H9 (cell line): ENCODE results near the gene RALGAPA2. TPM values are rescaled to one million over a fixed set of nuclear protein-coding genes. Genes with fewer than 3 reads are reported as not detected.

Experiments used
- DNase-seq: peaks from one replicate; pipeline ENCODE4 v3.0.0-alpha.2; 2017
- H2AFZ ChIP-seq: one replicate; pipeline ENCODE4 v1.6.1; 2013; ENCODE audit warnings: mild to moderate bottlenecking, low read length, control low read depth, moderate library complexity
- H2AK5ac ChIP-seq: 2 replicates; pipeline ENCODE4 v1.6.1; 2013; ENCODE audit warnings: low read length, control low read depth, mixed read lengths; ENCODE audit not compliant: insufficient read length
- H2BK120ac ChIP-seq: one replicate; pipeline ENCODE4 v1.6.1; 2013; ENCODE audit warnings: low read depth, mild to moderate bottlenecking, low read length, control low read depth, inconsistent platforms; ENCODE audit not compliant: poor library complexity, severe bottlenecking
- H2BK12ac ChIP-seq: 2 replicates; pipeline ENCODE4 v1.6.1; 2013; ENCODE audit warnings: low read length, control low read depth, mixed read lengths, low read depth; ENCODE audit not compliant: insufficient read length
- H2BK15ac ChIP-seq: 2 replicates; pipeline ENCODE4 v1.6.1; 2013; ENCODE audit warnings: low read depth, low read length, control low read depth
- H2BK20ac ChIP-seq: one replicate; pipeline ENCODE4 v1.6.1; 2013; ENCODE audit warnings: low read depth, mild to moderate bottlenecking, low read length, control low read depth, inconsistent platforms; ENCODE audit not compliant: poor library complexity, severe bottlenecking
- H2BK5ac ChIP-seq: 2 replicates; pipeline ENCODE4 v1.6.1; 2013; ENCODE audit warnings: low read length, control low read depth, mixed read lengths; ENCODE audit not compliant: insufficient read length
- H3K14ac ChIP-seq: 2 replicates; pipeline ENCODE4 v1.6.1; 2013; ENCODE audit warnings: low read length, control low read depth; ENCODE audit not compliant: insufficient read depth
- H3K18ac ChIP-seq: 2 replicates; pipeline ENCODE4 v1.6.1; 2013; ENCODE audit warnings: low read depth, mild to moderate bottlenecking, mixed read lengths, low read length, control low read depth; ENCODE audit not compliant: insufficient read length
- H3K23ac ChIP-seq: 2 replicates; pipeline ENCODE4 v1.6.1; 2013; ENCODE audit warnings: low read length, control low read depth, mixed read lengths, low read depth; ENCODE audit not compliant: insufficient read length
- H3K23me2 ChIP-seq: 2 replicates; pipeline ENCODE4 v1.6.1; 2013; ENCODE audit warnings: low read depth, mild to moderate bottlenecking, mixed read lengths, low read length, control low read depth; ENCODE audit not compliant: insufficient read length, poor library complexity, severe bottlenecking
- H3K27ac ChIP-seq: 2 replicates; pipeline ENCODE4 v1.5.1; 2013; ENCODE audit warnings: low read length, control low read depth, mixed read lengths, low read depth; ENCODE audit not compliant: insufficient read length
- H3K27me3 ChIP-seq: 2 replicates; pipeline ENCODE4 v1.6.1; 2013; ENCODE audit warnings: low read length, control low read depth, inconsistent platforms; ENCODE audit not compliant: insufficient read depth
- H3K4ac ChIP-seq: 2 replicates; pipeline ENCODE4 v1.6.1; 2013; ENCODE audit warnings: low read depth, mild to moderate bottlenecking, control low read depth, inconsistent platforms, low read length, moderate library complexity
- H3K4me1 ChIP-seq: 2 replicates; pipeline ENCODE4 v1.6.1; 2013; ENCODE audit warnings: low read length, control low read depth, inconsistent platforms; ENCODE audit not compliant: insufficient read depth
- H3K4me2 ChIP-seq: 2 replicates; pipeline ENCODE4 v1.6.1; 2013; ENCODE audit warnings: low read length, control low read depth, mixed read lengths; ENCODE audit not compliant: insufficient read length, insufficient read depth
- H3K56ac ChIP-seq: 2 replicates; pipeline ENCODE4 v1.6.1; 2013; ENCODE audit warnings: low read depth, mild to moderate bottlenecking, mixed read lengths, low read length, control low read depth; ENCODE audit not compliant: insufficient read length
- H3K79me1 ChIP-seq: 2 replicates; pipeline ENCODE4 v1.6.1; 2013; ENCODE audit warnings: low read depth, mild to moderate bottlenecking, moderate library complexity, low read length, control low read depth, inconsistent platforms; ENCODE audit not compliant: insufficient read depth, poor library complexity, severe bottlenecking
- H3K79me2 ChIP-seq: 2 replicates; pipeline ENCODE4 v1.6.1; 2013; ENCODE audit warnings: low read length, control low read depth, inconsistent platforms; ENCODE audit not compliant: insufficient read depth
- H3K9ac ChIP-seq: 2 replicates; pipeline ENCODE4 v1.6.1; 2013; ENCODE audit warnings: low read length, control low read depth, mixed read lengths; ENCODE audit not compliant: insufficient read length; ENCODE audit errors: extremely low read depth
- H3K9me3 ChIP-seq: one replicate; pipeline ENCODE4 v1.6.1; 2013; ENCODE audit warnings: low read depth, low read length, inconsistent platforms; ENCODE audit not compliant: control insufficient read depth
- H3T11ph ChIP-seq: one replicate; pipeline ENCODE4 v1.6.1; 2013; ENCODE audit warnings: mild to moderate bottlenecking, low read length, control low read depth, inconsistent platforms
- H4K20me1 ChIP-seq: one replicate; pipeline ENCODE4 v1.6.1; 2013; ENCODE audit not compliant: control insufficient read depth, insufficient read length, insufficient read depth
- H4K5ac ChIP-seq: 2 replicates; pipeline ENCODE4 v1.6.1; 2013; ENCODE audit warnings: low read depth, mild to moderate bottlenecking, mixed read lengths, low read length, control low read depth; ENCODE audit not compliant: insufficient read length
- H4K8ac ChIP-seq: replicated peaks from 2 replicates; pipeline ENCODE4 v1.6.1; 2013; ENCODE audit warnings: low read length, control low read depth, mixed read lengths, low read depth; ENCODE audit not compliant: insufficient read length
- H4K91ac ChIP-seq: 2 replicates; pipeline ENCODE4 v1.6.1; 2013; ENCODE audit warnings: low read depth, mild to moderate bottlenecking, moderate library complexity, mixed read lengths, low read length, control low read depth; ENCODE audit not compliant: insufficient read length
- H3K27ac Mint-ChIP-seq, 3 experiments: 2 replicates in 2 of 3; 3 replicates in 1 of 3; pipeline ENCODE4 v1.8.0; 2020 to 2021; ENCODE audit warnings: mixed read lengths in 3 of 3, mild to moderate bottlenecking in 1 of 3, moderate library complexity in 1 of 3
- H3K27me3 Mint-ChIP-seq: 2 replicates; pipeline ENCODE4 v1.8.0; 2021; ENCODE audit warnings: low read depth, mild to moderate bottlenecking, moderate library complexity, mixed read lengths
- H3K36me3 Mint-ChIP-seq, 3 experiments: 2 replicates in 2 of 3; 3 replicates in 1 of 3; pipeline ENCODE4 v1.8.0; 2020 to 2021; ENCODE audit warnings: low read depth in 3 of 3, mixed read lengths in 3 of 3; ENCODE audit not compliant: insufficient read depth in 1 of 3
- H3K4me1 Mint-ChIP-seq, 2 experiments: 2 replicates each; pipeline ENCODE4 v1.8.0; 2020; ENCODE audit warnings: mixed read lengths in 2 of 2
- H3K4me3 Mint-ChIP-seq, 2 experiments: 2 replicates in 1 of 2; 3 replicates in 1 of 2; pipeline ENCODE4 v1.8.0; 2020 to 2021; ENCODE audit warnings: mild to moderate bottlenecking in 2 of 2, mixed read lengths in 2 of 2, moderate library complexity in 1 of 2
- H3K9me3 Mint-ChIP-seq, 2 experiments: 2 replicates in 1 of 2; 3 replicates in 1 of 2; pipeline ENCODE4 v1.8.0; 2020; ENCODE audit warnings: mild to moderate bottlenecking in 2 of 2, mixed read lengths in 2 of 2, moderate library complexity in 1 of 2
- WGBS: extraction: QIAGEN DNeasy Blood & Tissue Kit; methylation state at CpG from one replicate; pipeline ENCODE4 v1.1.7; 2013; ENCODE audit warnings: missing lambda C conversion rate, low lambda C conversion rate, mixed read lengths; ENCODE audit not compliant: insufficient read length; ENCODE audit errors: extremely low coverage; 5-methylcytosine and 5-hydroxymethylcytosine counted together
- total RNA-seq: library from RNA; stranded (reverse); gene quantifications from 2 replicates; pipeline ENCODE4 v1.2.1, GENCODE V29; 2021
- TF ChIP-seq, protein P1 (sequence below): fragments of 200-600 bp; sonication (generic); conservative IDR thresholded peaks from 3 replicates; pipeline ENCODE4 v1.8.0; 2021; ENCODE audit warnings: antibody characterized with exemption, mild to moderate bottlenecking

RALGAPA2 gene
- total RNA-seq, 1 experiment from 2014 or later: 16.6 TPM

DNA sequence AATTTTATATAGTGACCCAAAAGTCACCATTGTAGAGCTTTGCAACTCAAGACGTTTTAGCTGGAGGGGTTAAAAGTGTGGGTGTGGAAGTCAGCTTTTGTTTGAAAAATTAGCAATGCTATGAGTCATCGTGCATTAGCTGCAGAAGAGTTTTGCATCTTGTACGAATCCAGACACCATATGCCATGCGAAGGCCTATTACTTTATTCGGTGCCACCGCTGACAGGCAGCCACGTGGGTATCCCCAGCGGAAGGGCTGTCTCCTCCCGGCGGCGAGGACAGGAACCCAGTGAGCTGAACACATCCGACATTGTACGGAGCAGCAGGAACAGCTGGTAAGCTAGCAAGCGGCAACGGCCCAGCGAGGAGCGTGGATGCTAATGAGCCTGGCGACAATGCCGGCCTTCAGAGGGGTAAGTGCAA is 260.2 kb downstream of the RALGAPA2 start:
- H3K27ac Mint-ChIP-seq: no peak overlapping the region
- peaks cover 5% of the 10 kb centered on the region for H3K27me3 Mint-ChIP-seq
- peak overlapping the region; percentile 12 for H3K4me2 ChIP-seq

More for the DNA sequence above, 260.2 kb downstream of the RALGAPA2 start:
- H2BK120ac ChIP-seq: no peak overlapping the region
- TF ChIP-seq, protein P1, sequence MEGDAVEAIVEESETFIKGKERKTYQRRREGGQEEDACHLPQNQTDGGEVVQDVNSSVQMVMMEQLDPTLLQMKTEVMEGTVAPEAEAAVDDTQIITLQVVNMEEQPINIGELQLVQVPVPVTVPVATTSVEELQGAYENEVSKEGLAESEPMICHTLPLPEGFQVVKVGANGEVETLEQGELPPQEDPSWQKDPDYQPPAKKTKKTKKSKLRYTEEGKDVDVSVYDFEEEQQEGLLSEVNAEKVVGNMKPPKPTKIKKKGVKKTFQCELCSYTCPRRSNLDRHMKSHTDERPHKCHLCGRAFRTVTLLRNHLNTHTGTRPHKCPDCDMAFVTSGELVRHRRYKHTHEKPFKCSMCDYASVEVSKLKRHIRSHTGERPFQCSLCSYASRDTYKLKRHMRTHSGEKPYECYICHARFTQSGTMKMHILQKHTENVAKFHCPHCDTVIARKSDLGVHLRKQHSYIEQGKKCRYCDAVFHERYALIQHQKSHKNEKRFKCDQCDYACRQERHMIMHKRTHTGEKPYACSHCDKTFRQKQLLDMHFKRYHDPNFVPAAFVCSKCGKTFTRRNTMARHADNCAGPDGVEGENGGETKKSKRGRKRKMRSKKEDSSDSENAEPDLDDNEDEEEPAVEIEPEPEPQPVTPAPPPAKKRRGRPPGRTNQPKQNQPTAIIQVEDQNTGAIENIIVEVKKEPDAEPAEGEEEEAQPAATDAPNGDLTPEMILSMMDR: peak; percentile 26; the same call in 1 of the 3 replicates
- H3K27ac ChIP-seq: no peak overlapping the region
- peak overlapping the region; percentile 43 to 51; a peak in 3 of 5 replicates for H3K4me3 Mint-ChIP-seq
- H3K79me1 ChIP-seq: no peaks in the 10 kb centered on the region
- H2BK15ac ChIP-seq: no peak overlapping the region
- H3K56ac ChIP-seq: no peak overlapping the region
- WGBS: no CpG with 5 or more reads among the region's 19 CpGs
- peaks cover 20 to 23% of the 10 kb centered on the region in 2 experiments for H3K4me1 Mint-ChIP-seq
- H3K18ac ChIP-seq: no peak overlapping the region
- no peak overlapping the region for H3K9ac ChIP-seq
- no peaks in the 10 kb centered on the region; a peak in 1 of 7 replicates for H3K36me3 Mint-ChIP-seq
- no peaks in the 10 kb centered on the region for H4K20me1 ChIP-seq
- H3K9me3 Mint-ChIP-seq: no peaks in the 10 kb centered on the region
- no peak overlapping the region for H3K23ac ChIP-seq
- no peak overlapping the region for H4K91ac ChIP-seq
- H2BK20ac ChIP-seq: no peak overlapping the region
- no peak overlapping the region for H3K4ac ChIP-seq
- H3K4me1 ChIP-seq: peaks cover 4% of the 10 kb centered on the region; the same call in 1 of the 2 replicates
- no peak overlapping the region for H2AK5ac ChIP-seq
- H3K14ac ChIP-seq: no peak overlapping the region
- no peaks in the 10 kb centered on the region for H3K9me3 ChIP-seq
- no peak overlapping the region for H2AFZ ChIP-seq
- peak; percentile 85 for DNase-seq
- H2BK5ac ChIP-seq: no peak overlapping the region
- no peak overlapping the region for H4K8ac ChIP-seq
- H2BK12ac ChIP-seq: no peak overlapping the region
- H3T11ph ChIP-seq: no peak overlapping the region
- no peaks in the 10 kb centered on the region for H3K79me2 ChIP-seq
- H3K23me2 ChIP-seq: no peaks in the 10 kb centered on the region
- H4K5ac ChIP-seq: no peak overlapping the region
- no peaks in the 10 kb centered on the region for H3K27me3 ChIP-seq
